ENCODE data around the gene SPACA4.
A peak's percentile ranks its signal among the peaks of the same experiment; 100 is the strongest.
"Not testable (repeated sequence)": the region's sequence is repeated elsewhere in the genome, so short reads cannot be mapped to it uniquely, and the experiment has no call there.

SPACA4 gene

DNA sequence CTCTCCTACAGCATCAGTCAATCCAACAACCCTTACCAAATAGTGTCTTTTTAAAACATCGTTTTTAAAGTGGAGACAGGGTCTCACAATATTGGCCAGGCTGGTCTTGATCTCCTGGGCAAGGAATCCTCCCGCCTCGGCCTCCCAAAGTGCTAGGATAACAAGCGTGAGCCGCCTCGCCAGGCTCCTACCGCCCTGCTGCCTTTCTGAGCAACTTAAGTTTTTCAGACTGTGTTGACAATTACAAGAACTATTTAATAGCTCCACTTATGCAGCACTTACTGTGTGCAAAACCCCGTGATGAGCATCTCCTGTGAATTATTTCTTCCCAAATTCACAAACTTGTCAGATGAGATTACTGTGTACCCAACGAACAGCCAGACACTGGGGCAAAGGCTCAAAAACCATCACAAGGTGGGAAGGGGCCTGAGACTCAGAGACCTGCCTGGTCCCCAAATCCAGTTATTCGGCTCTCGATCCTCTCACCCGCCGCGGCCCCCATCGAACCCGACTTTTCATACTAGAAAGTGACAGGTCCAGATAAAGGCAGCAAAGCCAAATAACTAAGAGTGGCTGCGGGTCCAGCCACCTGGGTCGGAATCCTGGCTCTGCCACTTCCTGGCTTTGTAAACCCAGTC, 11.9 kb downstream of the SPACA4 start:
- DNase-seq (ENCODE audit: low spot score), result no peak

DNA sequence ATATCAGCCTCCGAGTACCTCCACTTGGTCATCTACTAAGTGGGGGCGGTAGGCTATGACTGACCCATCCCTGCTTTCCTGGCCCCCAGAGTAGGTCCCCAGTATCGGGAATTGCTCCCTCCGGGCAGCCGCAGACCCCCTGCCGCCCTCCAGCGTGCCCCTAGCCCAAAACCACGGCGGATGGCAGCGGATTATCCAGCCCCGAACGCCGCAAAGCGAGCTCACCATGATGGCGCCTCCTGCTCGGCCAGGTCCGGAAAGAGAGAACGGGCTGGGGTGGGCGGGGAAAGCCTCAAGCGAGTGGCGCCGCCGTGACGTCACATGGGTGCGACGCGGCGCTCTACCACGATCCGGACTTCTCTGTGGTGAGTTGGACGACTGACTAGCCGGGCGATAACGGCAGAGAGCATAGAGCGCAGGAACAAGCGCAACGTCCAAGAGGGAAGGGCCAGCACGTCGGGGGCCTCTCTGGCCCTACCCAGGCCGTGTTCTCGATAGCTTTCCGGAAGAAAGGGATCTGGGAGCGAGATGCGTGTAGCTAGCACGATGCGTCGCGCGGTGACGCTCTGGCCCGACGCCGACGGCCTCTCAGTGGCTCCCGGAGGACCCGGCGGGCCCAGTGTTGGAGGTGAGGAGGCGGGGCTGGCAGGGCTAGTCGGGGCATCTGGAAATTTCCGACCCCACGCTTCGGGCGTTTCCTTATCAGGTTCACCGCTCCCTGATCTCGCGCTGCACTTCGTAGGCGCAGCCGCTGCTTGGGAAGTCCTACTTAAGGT, 12.6 kb downstream of the SPACA4 start, which contains the start of the genes RPL18 and SPHK2:
TSS of gene RPL18 (minus strand) at position 263 of the 776 bp plus-strand sequence. CDS start at position 228, 35 bp downstream.
TSS of gene SPHK2 (plus strand) at position 591 of the 776 bp plus-strand sequence. CDS start 1,009 bp downstream, outside the sequence.
- peak; percentile 95 for DNase-seq (ENCODE audit: low spot score)

DNA sequence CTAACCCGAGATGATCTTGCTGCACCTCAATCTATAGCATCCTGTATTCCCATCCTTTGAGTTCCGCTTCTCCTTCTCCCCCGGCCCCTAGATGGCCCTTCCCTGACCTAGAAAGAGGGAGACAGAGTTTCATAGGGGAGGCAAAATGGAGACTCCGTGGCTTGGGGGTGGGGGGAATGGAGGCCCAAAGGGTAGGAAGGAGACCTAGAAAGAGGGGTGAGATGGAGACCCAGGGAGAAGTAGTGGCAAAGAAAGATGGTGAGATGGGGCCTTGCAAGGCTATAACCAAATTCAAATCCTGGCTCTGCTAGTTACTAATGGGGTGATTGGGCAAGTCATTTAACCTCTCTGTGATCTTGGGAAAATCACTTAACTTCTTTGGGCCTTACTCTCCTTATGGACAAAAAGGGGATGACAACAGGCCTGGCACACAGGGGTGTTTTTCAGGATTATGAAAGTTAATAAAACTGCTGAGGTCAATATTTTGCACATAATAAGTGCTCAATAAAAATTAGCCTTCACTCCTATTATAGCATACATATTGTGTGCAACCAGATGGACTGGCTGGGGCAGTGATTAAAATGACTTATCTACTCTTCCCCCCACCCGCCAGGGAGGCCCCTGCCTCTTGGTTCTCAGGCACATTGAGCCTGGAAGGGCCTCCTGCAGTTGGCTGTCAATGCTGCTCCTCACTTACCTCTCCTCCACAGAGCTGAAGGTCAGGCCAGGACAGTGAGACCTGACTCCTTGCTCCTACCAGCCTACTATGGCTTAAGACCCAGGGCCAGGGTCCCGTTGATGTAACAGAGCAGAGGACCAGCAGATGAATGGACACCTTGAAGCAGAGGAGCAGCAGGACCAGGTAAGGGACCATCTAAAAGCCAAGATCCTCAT, 13.4 kb downstream of the SPACA4 start:
- DNase-seq (ENCODE audit: low spot score), result no peak

DNA sequence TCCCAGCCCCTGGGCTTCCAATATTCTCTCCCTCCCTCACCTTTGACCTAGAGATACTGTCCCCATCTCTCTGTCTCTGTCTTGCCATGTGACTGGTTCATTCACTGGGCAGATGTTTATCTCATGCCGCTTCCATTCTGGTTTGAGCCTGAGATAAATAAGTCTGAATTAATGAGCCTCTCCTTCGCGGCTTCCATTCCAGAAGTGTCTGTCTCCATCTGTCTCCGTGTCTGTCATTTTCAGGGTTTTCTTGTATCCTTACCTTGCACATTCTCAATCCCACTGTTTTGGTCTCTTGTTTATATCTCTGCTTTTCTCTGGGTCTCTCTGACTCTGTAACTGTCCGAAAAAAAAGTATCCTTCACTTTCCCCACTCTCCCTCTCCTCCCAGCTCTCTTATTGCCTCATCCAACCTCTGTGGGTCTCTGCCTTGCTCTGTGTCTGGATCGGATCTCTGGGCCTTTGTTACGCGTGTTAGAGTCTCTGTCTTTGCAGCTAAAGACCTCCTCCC, 17.1 kb downstream of the SPACA4 start:
- no peak for DNase-seq (ENCODE audit: low spot score)

DNA sequence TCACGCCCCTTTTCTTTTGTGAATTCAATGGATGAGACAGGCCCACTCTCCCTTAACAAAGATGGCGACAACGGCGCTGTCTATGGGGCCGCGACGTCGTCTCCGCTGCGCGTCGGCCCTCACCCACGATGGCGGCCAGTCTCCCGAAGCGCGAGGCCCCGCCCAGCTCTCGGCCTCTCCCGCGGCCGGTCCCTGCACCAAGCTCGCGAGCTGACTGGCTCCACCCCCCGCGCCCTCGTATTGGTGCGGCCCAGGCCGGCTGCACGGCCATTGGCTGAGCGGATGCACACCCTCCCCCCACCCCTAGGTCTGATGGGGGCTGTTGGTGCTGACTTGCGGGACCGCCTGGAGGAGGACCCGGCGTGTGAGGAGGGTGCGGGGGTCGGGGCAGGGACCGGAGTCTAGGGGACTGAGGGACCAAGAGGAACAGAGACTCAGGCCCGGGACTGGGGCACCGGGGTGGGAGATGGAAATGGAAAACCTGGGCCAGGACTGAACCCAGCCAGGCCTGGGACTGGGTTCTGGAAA, 17.6 kb downstream of the SPACA4 start:
- DNase-seq (ENCODE audit: low spot score), result peak; percentile 96

DNA sequence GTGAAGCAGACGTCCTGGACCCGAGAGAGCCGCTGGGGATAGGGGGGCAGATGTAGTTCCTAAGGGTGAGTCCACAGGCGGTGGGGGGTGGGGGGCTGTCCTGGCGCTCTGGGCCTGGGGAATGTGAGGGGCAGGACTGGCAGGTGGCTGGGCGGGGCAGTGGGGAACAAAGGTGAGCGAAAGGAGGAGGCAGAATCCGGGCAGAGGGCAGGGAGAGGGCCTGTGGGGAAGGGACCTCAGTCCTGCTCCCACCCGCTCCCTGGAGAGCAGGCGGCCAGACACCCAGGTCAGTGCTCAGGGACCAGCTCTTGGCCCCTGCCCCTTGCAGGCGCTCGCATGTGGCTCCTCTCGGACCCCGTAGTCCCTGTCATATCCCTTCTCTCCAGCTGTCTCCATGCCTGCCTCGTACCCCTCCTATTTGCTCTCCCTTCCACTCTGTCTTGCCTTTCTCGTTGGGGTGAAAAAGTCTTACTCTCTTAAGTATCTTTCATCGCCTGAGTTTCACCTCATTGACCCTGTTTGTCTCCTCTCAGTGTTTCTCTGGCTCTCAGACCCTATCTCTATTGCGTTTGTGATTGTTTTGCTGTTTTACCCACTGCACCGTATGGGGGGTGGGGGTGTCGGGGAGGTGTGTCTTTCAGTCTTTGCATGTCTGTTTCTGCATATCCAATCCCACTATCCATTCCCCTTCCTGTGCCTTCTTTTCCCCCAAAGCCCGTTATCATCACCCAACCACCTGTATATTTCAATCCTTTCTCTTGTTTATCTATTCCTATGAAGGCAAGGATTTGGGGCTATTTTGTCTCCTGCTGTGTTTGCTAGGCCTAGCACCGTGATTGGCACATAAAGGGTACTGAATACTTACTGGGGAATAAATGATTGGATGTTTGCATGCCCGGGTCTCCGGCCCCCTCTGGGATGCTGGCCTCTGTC, 18.5 kb downstream of the SPACA4 start:
- DNase-seq (ENCODE audit: low spot score), result no peak

DNA sequence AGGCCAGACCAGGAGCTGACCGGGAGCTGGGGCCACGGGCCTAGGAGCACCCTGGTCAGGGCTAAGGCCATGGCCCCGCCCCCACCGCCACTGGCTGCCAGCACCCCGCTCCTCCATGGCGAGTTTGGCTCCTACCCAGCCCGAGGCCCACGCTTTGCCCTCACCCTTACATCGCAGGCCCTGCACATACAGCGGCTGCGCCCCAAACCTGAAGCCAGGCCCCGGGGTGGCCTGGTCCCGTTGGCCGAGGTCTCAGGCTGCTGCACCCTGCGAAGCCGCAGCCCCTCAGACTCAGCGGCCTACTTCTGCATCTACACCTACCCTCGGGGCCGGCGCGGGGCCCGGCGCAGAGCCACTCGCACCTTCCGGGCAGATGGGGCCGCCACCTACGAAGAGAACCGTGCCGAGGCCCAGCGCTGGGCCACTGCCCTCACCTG, 19.4 kb downstream of the SPACA4 start:
- DNase-seq (ENCODE audit: low spot score), result no peak

DNA sequence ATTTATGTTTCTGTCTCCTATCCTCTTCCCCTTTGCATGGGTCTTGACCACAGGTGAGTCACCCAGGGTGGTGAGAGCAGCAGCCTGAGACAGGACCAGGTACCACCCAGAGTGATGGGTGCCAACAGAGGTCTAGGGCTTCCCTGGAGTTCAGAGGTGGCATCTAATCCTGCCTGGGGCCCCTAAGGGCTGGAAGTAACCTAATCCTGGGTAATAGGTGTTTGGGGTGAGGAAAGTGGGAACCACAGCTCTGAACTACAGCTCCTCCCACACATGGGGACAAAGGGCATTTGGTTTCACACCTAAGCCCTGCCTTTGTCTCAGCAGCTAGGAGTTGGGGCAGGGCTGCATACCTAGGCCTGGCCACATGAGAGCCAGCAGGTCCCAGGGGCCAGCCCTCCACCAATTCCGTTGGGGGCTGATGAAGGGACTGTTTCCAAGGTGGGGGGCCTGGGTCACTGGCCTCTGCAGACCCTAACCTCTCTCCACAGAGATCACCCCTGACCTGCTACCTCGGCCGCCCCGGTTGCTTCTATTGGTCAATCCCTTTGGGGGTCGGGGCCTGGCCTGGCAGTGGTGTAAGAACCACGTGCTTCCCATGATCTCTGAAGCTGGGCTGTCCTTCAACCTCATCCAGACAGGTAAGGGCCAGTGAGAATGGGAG, 20.8 kb downstream of the SPACA4 start:
- DNase-seq (ENCODE audit: low spot score), result no peak

DNA sequence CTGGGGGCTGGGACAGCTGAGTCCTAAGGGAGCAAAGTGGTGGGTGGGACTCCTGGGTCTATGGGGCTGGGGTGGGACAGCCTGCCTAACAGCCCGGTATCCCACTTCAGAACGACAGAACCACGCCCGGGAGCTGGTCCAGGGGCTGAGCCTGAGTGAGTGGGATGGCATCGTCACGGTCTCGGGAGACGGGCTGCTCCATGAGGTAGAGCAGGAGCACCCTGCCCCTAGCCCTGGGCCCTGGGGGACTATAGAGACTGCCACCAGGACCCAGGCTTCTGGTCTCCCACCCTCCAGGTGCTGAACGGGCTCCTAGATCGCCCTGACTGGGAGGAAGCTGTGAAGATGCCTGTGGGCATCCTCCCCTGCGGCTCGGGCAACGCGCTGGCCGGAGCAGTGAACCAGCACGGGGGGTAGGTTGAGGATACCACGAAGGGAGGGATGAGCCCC, 21.3 kb downstream of the SPACA4 start:
- DNase-seq (ENCODE audit: low spot score), result no peak

DNA sequence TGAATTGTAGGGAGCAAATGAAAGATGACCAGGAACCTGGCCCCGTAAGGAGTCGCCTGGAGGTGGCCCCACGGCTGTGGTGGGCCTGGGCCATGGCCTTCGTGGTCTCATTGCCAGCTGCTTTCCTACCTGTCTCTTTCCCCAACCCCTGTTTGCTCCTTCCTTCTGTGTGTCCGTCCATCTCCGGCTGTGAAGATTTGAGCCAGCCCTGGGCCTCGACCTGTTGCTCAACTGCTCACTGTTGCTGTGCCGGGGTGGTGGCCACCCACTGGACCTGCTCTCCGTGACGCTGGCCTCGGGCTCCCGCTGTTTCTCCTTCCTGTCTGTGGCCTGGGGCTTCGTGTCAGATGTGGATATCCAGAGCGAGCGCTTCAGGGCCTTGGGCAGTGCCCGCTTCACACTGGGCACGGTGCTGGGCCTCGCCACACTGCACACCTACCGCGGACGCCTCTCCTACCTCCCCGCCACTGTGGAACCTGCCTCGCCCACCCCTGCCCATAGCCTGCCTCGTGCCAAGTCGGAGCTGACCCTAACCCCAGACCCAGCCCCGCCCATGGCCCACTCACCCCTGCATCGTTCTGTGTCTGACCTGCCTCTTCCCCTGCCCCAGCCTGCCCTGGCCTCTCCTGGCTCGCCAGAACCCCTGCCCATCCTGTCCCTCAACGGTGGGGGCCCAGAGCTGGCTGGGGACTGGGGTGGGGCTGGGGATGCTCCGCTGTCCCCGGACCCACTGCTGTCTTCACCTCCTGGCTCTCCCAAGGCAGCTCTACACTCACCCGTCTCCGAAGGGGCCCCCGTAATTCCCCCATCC, 22.1 kb downstream of the SPACA4 start:
- DNase-seq (ENCODE audit: low spot score), result peak; percentile 10

DNA sequence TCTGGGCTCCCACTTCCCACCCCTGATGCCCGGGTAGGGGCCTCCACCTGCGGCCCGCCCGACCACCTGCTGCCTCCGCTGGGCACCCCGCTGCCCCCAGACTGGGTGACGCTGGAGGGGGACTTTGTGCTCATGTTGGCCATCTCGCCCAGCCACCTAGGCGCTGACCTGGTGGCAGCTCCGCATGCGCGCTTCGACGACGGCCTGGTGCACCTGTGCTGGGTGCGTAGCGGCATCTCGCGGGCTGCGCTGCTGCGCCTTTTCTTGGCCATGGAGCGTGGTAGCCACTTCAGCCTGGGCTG, 22.7 kb downstream of the SPACA4 start:
- peak; percentile 20 for DNase-seq (ENCODE audit: low spot score)

DNA sequence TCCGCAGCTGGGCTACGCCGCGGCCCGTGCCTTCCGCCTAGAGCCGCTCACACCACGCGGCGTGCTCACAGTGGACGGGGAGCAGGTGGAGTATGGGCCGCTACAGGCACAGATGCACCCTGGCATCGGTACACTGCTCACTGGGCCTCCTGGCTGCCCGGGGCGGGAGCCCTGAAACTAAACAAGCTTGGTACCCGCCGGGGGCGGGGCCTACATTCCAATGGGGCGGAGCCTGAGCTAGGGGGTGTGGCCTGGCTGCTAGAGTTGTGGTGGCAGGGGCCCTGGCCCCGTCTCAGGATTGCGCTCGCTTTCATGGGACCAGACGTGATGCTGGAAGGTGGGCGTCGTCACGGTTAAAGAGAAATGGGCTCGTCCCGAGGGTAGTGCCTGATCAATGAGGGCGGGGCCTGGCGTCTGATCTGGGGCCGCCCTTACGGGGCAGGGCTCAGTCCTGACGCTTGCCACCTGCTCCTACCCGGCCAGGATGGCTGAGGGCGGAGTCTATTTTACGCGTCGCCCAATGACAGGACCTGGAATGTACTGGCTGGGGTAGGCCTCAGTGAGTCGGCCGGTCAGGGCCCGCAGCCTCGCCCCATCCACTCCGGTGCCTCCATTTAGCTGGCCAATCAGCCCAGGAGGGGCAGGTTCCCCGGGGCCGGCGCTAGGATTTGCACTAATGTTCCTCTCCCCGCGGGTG, 23.2 kb downstream of the SPACA4 start:
- peak; percentile 50 for DNase-seq (ENCODE audit: low spot score)

DNA sequence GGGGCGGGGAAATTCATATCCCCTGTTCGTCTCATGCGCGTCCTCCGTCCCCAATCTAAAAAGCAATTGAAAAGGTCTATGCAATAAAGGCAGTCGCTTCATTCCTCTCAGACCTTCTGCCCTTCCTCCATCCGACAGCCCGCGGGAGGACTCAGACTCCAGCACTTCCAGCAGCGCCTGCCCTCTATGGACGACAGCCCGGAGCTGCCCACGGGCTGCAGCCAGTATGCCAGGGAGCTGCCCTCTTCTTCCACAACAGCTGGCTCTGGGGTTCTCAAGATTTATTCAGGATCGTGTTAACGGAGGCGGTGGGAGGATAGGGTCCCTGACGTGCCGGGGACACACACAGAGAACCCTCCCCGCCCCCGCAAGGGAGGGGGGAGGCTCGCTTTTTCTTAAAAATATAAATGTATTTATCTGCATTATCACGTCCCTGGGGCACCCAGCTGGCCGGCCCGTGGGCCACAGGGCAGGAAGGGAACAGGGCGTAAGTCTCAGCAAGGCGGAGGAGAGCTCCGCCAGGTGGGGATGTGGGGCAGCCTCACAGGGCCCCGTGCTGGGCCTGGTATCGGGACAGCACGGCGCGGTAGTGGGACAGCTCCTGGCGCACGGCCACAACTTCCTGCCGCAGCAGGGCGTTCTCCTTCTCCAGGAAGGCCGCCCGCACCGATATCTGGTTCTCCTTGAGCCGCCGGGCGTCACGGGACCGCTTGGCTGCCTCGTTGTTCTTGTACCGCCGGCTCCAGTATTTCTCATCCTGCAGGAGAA, 23.9 kb downstream of the SPACA4 start:
- DNase-seq (ENCODE audit: low spot score), result no peak

DNA sequence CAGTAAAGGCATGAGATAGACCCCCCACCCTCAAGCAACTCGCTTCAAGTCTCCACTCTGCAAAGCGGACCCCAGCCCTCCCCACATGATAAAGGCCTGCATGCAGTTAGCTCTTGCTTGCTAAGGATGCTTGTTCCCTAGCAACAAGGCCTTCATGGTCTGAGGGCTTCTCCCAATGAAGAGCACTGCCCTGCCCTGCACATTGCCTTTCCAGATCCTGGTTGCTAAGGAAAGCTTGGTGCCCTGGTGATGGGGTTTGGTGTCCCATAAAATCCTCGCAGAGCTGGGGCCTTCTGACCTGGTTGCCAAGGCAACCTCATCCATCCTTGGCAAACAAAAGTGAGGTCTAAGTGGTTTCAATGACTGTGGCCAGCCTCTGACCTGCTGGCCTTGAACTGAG, 24.7 kb downstream of the SPACA4 start:
- no peak for DNase-seq (ENCODE audit: low spot score)

DNA sequence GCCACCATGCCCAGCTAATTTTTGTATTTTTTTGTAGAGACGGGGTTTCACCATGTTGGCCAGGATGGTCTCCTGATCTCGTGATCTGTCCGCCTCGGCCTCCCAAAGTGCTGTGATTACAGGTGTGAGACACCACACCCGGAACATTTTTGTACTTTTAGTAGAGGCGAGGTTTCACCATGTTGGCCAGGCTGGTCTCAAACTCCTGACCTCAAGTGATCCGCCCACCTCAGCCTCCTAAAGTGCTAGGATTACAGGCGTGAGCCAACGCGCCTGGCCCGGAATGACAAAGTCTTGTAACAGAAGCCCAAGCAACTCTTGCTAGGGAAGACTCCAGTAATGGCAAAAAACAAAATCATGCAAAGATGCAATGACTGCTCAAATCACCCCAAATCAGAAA, 25.7 kb downstream of the SPACA4 start:
- DNase-seq (ENCODE audit: low spot score), result not testable (repeated sequence)

DNA sequence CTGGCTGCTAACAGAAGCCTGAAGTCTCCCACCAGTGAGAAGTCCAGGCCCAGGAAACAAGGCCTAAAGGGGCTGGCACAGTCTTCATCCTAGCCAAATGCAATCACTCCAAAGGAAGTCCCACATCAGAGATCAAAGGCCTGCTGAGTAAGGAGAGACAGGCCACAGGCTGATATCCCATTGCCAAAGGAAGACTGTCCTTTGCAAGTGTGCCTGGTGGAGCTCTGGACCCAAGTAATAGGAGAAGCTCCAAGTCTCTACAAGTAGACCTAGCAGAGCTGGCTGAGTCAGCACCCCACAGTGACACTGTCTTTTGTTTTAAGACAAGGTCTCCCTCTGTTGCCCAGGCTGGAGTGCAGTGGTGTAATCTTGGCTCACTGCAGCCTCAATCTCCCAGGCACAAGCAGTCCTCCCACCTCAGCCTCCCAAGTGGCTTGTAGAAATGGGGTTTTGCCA, 26.2 kb downstream of the SPACA4 start:
- no peak for DNase-seq (ENCODE audit: low spot score)

DNA sequence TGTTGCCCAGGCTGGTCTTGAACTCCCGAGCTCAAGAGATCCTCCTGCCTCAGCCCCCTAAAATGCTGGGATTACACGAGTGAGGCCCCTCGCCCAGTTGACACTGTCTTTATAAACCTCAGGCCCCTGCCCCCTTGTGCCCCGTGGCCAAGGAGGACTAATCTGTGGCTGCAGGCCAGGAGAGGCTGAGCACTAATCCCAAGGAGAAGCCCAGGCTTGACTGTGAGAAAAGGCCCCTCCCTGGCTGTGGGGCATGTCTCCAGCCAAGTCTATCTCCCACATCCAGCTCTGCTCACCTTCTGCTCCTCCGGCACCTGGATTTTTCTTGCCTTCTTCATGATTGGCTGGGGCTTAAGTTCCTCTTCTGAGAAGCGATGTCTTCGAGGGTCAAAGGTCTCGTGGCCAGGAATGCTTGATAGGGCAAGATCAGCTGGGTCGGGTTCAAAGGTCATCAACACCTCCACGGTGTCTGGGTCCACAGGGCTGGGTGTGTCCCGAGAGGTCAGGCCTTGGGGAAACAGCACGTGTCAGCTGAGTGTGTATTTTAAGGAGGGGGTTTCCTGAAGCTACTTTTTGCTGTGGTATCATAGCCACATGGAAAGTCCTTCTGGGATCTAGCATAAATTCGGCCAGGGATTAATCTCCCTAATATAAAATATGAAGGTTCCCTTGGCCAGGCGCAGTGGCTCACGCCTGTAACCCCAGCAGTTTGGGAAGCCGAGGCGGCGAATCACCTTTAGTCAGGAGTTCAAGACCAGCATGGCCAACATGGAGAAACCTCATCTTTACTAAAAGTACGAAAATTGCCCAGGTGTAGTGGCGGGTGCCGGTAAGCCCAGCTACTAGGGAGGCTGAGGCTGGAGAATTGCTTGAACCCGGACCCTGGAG, 26.9 kb downstream of the SPACA4 start:
- DNase-seq (ENCODE audit: low spot score), result peak; percentile 55
